Measurements from ENCODE around the gene CLEC18A.
"Not testable (repeated sequence)": the region's sequence is repeated elsewhere in the genome, so short reads cannot be mapped to it uniquely, and the experiment has no call there.

- not testable (repeated sequence) for TF ChIP-seq YY1 (IDR thresholded peaks at IDR 0.05; ENCODE audit: insufficient read depth, insufficient read length); ZNF274 (IDR thresholded peaks at IDR 0.05; ENCODE audit: low read depth, low read length)
These were observed 46.8 kb downstream of the CLEC18A start for GRCh38 chr16:69997956-69998355.

Measured in NT2/D1 (cell line).